GM23338 (cell line): ENCODE results near the gene DAW1. TPM values are rescaled to one million over a fixed set of nuclear protein-coding genes. Genes with fewer than 3 reads are reported as not detected.

ENCODE experiments used
- ATAC-seq: fragments of 200-7000 bp; cut with Tn5 transposase; 3 replicates; pipeline ENCODE4 v1.9.1; 2020
- DNase-seq: peaks from one replicate; pipeline ENCODE4 v3.0.0-alpha.2; 2015; ENCODE audit warnings: low spot score
- H2AFZ ChIP-seq: fragments of 200-600 bp; sonication (generic); 2 replicates; pipeline ENCODE4 v1.8.0; 2016; ENCODE audit warnings: antibody characterized with exemption, mild to moderate bottlenecking, moderate library complexity
- H3F3A ChIP-seq: fragments of 200-600 bp; sonication (generic); replicated peaks from 2 replicates; pipeline ENCODE4 v1.8.0; 2017; ENCODE audit warnings: antibody characterized with exemption, mixed run types, low read depth
- H3K27ac ChIP-seq: fragments of 200-600 bp; sonication (generic); 2 replicates; pipeline ENCODE4 v1.6.1; 2016; ENCODE audit warnings: low read depth
- H3K27me3 ChIP-seq: fragments of 200-600 bp; sonication (generic); 2 replicates; pipeline ENCODE4 v1.8.0; 2016; ENCODE audit warnings: mild to moderate bottlenecking, mixed run types, moderate library complexity; ENCODE audit not compliant: insufficient read depth
- H3K36me3 ChIP-seq: fragments of 200-600 bp; sonication (generic); 2 replicates; pipeline ENCODE4 v1.8.0; 2016; ENCODE audit warnings: mild to moderate bottlenecking; ENCODE audit not compliant: insufficient read depth
- H3K4me1 ChIP-seq: fragments of 200-600 bp; sonication (generic); 2 replicates; pipeline ENCODE4 v1.8.0; 2016; ENCODE audit warnings: mild to moderate bottlenecking, moderate library complexity; ENCODE audit not compliant: insufficient read depth
- H3K4me2 ChIP-seq: fragments of 200-600 bp; sonication (generic); 2 replicates; pipeline ENCODE4 v1.7.1; 2017; ENCODE audit warnings: mixed run types
- H3K4me3 ChIP-seq: fragments of 200-600 bp; sonication (generic); 2 replicates; pipeline ENCODE4 v1.6.1; 2016; ENCODE audit warnings: mixed run types
- H3K79me2 ChIP-seq: fragments of 200-600 bp; sonication (generic); replicated peaks from 2 replicates; pipeline ENCODE4 v1.8.0; 2017; ENCODE audit warnings: mild to moderate bottlenecking; ENCODE audit not compliant: insufficient read depth
- H3K9me2 ChIP-seq: fragments of 200-600 bp; sonication (generic); 2 replicates; pipeline ENCODE4 v1.8.0; 2017; ENCODE audit not compliant: insufficient read depth
- H4K20me1 ChIP-seq: fragments of 200-600 bp; sonication (generic); replicated peaks from 2 replicates; pipeline ENCODE4 v1.8.0; 2017; ENCODE audit warnings: mild to moderate bottlenecking; ENCODE audit not compliant: insufficient read depth
- H3K27ac Mint-ChIP-seq: 2 replicates; pipeline ENCODE4 v1.8.0; 2020; ENCODE audit warnings: inconsistent platforms, mild to moderate bottlenecking, moderate library complexity, mixed read lengths
- H3K27me3 Mint-ChIP-seq: 3 replicates; pipeline ENCODE4 v1.8.0; 2022; ENCODE audit warnings: low read depth, mild to moderate bottlenecking, moderate library complexity, mixed read lengths, inconsistent platforms; ENCODE audit not compliant: insufficient read depth, poor library complexity
- H3K36me3 Mint-ChIP-seq: 3 replicates; pipeline ENCODE4 v1.8.0; 2021; ENCODE audit warnings: low read depth, mild to moderate bottlenecking, inconsistent platforms, moderate library complexity, mixed read lengths
- H3K4me1 Mint-ChIP-seq: 3 replicates; pipeline ENCODE4 v1.8.0; 2020; ENCODE audit warnings: mild to moderate bottlenecking, inconsistent platforms, mixed read lengths
- H3K4me3 Mint-ChIP-seq: 3 replicates; pipeline ENCODE4 v1.8.0; 2021; ENCODE audit warnings: moderate library complexity, mild to moderate bottlenecking, inconsistent platforms, mixed read lengths
- H3K9me3 Mint-ChIP-seq: 3 replicates; pipeline ENCODE4 v1.8.0; 2020; ENCODE audit warnings: moderate library complexity, mild to moderate bottlenecking, inconsistent platforms, mixed read lengths
- EZH2 ChIP-seq: fragments of 200-600 bp; sonication (generic); IDR thresholded peaks from one replicate; pipeline ENCODE4 v1.8.0; 2017; ENCODE audit warnings: antibody characterized with exemption, mild to moderate bottlenecking, low read depth; ENCODE audit not compliant: unreplicated experiment
- JUNB ChIP-seq: IDR thresholded peaks from one replicate; pipeline ENCODE4 v1.6.1; 2016; ENCODE audit warnings: antibody characterized with exemption; ENCODE audit not compliant: unreplicated experiment
- polyA plus RNA-seq: library from polyadenylated mRNA; unstranded; fragments of >200 nt; fragmentation: Nextera tagmentation; extraction: Ambion mirVana; gene quantifications from 2 replicates; pipeline ENCODE4 v1.2.1, GENCODE V29; 2016
- total RNA-seq: library from RNA; depleted of rRNA; stranded (reverse); fragments of >200 nt; shearing (Covaris generic); gene quantifications from 2 replicates; pipeline ENCODE4 v1.2.3, GENCODE V29; 2014
- TF ChIP-seq, protein P1 (sequence below): IDR thresholded peaks from one replicate; pipeline ENCODE4 v1.6.1; 2018; ENCODE audit warnings: antibody characterized with exemption; ENCODE audit not compliant: unreplicated experiment
- TF ChIP-seq, protein P2 (sequence below): fragments of 250-450 bp; sonication (Bioruptor Pico); IDR thresholded peaks from 2 replicates; pipeline ENCODE4 v1.5.0; 2020; ENCODE audit warnings: mild to moderate bottlenecking, moderate library complexity

DAW1 gene
- total and polyA plus RNA-seq, 2 experiments from 2014 or later = 0.71 to 2.0 TPM

- Histone ChIP-seq H3K27me3 (no peaks in the 10 kb centered on the region), H3K79me2 (no peaks in the 10 kb centered on the region), H3K4me1 (no peaks in the 10 kb centered on the region), H3K27ac (no peak overlapping the region), H2AFZ (no peak overlapping the region), H3K9me2 (no peaks in the 10 kb centered on the region; the same call in 1 of the 2 replicates), H3K4me2 (no peak overlapping the region), H4K20me1 (no peaks in the 10 kb centered on the region), H3K4me3 (no peak overlapping the region), H3K36me3 (no peaks in the 10 kb centered on the region), H3F3A (no peaks in the 10 kb centered on the region)
- DNase-seq (no peak), ATAC-seq (no peak)
- no peaks in the 10 kb centered on the region for H3K9me3 Mint-ChIP-seq
- no peaks in the 10 kb centered on the region for H3K36me3 Mint-ChIP-seq
- H3K27ac Mint-ChIP-seq = no peak overlapping the region
- H3K27me3 Mint-ChIP-seq = peaks cover 3% of the 10 kb centered on the region
- TF ChIP-seq EZH2 (no peak), JUNB (no peak)
- TF ChIP-seq, protein P1, sequence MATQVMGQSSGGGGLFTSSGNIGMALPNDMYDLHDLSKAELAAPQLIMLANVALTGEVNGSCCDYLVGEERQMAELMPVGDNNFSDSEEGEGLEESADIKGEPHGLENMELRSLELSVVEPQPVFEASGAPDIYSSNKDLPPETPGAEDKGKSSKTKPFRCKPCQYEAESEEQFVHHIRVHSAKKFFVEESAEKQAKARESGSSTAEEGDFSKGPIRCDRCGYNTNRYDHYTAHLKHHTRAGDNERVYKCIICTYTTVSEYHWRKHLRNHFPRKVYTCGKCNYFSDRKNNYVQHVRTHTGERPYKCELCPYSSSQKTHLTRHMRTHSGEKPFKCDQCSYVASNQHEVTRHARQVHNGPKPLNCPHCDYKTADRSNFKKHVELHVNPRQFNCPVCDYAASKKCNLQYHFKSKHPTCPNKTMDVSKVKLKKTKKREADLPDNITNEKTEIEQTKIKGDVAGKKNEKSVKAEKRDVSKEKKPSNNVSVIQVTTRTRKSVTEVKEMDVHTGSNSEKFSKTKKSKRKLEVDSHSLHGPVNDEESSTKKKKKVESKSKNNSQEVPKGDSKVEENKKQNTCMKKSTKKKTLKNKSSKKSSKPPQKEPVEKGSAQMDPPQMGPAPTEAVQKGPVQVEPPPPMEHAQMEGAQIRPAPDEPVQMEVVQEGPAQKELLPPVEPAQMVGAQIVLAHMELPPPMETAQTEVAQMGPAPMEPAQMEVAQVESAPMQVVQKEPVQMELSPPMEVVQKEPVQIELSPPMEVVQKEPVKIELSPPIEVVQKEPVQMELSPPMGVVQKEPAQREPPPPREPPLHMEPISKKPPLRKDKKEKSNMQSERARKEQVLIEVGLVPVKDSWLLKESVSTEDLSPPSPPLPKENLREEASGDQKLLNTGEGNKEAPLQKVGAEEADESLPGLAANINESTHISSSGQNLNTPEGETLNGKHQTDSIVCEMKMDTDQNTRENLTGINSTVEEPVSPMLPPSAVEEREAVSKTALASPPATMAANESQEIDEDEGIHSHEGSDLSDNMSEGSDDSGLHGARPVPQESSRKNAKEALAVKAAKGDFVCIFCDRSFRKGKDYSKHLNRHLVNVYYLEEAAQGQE = no peak
- TF ChIP-seq, protein P2, sequence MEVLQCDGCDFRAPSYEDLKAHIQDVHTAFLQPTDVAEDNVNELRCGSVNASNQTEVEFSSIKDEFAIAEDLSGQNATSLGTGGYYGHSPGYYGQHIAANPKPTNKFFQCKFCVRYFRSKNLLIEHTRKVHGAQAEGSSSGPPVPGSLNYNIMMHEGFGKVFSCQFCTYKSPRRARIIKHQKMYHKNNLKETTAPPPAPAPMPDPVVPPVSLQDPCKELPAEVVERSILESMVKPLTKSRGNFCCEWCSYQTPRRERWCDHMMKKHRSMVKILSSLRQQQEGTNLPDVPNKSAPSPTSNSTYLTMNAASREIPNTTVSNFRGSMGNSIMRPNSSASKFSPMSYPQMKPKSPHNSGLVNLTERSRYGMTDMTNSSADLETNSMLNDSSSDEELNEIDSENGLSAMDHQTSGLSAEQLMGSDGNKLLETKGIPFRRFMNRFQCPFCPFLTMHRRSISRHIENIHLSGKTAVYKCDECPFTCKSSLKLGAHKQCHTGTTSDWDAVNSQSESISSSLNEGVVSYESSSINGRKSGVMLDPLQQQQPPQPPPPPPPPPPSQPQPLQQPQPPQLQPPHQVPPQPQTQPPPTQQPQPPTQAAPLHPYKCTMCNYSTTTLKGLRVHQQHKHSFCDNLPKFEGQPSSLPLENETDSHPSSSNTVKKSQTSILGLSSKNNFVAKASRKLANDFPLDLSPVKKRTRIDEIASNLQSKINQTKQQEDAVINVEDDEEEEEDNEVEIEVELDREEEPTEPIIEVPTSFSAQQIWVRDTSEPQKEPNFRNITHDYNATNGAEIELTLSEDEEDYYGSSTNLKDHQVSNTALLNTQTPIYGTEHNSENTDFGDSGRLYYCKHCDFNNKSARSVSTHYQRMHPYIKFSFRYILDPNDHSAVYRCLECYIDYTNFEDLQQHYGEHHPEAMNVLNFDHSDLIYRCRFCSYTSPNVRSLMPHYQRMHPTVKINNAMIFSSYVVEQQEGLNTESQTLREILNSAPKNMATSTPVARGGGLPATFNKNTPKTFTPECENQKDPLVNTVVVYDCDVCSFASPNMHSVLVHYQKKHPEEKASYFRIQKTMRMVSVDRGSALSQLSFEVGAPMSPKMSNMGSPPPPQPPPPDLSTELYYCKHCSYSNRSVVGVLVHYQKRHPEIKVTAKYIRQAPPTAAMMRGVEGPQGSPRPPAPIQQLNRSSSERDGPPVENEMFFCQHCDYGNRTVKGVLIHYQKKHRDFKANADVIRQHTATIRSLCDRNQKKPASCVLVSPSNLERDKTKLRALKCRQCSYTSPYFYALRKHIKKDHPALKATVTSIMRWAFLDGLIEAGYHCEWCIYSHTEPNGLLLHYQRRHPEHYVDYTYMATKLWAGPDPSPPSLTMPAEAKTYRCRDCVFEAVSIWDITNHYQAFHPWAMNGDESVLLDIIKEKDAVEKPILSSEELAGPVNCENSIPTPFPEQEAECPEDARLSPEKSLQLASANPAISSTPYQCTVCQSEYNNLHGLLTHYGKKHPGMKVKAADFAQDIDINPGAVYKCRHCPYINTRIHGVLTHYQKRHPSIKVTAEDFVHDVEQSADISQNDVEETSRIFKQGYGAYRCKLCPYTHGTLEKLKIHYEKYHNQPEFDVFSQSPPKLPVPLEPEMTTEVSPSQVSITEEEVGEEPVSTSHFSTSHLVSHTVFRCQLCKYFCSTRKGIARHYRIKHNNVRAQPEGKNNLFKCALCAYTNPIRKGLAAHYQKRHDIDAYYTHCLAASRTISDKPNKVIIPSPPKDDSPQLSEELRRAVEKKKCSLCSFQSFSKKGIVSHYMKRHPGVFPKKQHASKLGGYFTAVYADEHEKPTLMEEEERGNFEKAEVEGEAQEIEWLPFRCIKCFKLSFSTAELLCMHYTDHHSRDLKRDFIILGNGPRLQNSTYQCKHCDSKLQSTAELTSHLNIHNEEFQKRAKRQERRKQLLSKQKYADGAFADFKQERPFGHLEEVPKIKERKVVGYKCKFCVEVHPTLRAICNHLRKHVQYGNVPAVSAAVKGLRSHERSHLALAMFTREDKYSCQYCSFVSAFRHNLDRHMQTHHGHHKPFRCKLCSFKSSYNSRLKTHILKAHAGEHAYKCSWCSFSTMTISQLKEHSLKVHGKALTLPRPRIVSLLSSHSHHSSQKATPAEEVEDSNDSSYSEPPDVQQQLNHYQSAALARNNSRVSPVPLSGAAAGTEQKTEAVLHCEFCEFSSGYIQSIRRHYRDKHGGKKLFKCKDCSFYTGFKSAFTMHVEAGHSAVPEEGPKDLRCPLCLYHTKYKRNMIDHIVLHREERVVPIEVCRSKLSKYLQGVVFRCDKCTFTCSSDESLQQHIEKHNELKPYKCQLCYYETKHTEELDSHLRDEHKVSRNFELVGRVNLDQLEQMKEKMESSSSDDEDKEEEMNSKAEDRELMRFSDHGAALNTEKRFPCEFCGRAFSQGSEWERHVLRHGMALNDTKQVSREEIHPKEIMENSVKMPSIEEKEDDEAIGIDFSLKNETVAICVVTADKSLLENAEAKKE = no peak
- H3K4me1 Mint-ChIP-seq = no peaks in the 10 kb centered on the region; the same call in 2 of the 3 replicates
- H3K4me3 Mint-ChIP-seq = no peak overlapping the region
Observed at GRCh38 chr2:227906991-227907390, 35.6 kb downstream of the DAW1 start.
